Measurements from ENCODE around the gene CHAD. TPM values are rescaled to one million over a fixed set of nuclear protein-coding genes. Genes with fewer than 3 reads are reported as not detected.

CHAD gene
- total and polyA plus RNA-seq, 3 donors from 2014 or later = 0.79 to 2.9 (median 0.81) TPM

DNA sequence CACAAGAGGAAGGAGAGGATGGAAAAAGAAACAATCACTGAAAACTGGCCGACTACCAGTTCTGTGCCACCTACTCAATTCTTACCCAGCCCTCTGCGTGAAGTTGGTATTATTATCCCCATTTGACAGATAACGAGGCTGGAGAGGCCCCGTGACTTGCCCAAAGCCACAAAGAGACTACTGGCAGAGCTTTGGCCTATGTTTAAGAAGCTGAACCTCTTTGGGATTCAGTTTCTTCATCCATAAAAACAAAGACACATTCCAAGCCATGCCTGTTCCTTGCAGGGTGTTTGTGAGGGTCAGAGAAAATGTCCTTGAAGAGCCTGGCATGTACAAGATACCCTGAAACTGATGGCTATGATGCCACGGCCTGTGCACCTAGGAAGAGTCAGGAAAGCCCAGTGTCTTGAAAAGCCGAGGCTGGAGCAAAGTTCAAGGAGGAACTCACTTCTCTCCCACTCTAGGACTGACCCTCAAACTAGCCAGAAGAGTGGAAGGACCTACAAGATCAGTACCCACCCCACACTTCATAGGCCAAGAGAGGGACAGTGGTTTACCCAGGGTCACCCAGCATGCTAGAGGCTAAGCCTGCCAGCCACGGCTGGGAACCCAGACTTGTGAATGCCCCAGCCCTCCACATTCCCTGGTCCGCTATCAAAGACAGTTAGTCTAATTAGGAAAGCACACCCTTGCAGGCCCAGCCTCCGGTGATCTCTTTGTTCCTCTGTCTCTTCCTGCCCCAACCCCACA lies 44.3 kb downstream of the CHAD start:
- DNase-seq = no peak
- Histone ChIP-seq H3K27ac (no peak overlapping the region), H3K9me3 (no peaks in the 10 kb centered on the region), H3K27me3 (no peaks in the 10 kb centered on the region), H3K36me3 (ENCODE audit: low read depth, missing control alignments) (no peaks in the 10 kb centered on the region), H3K4me1 (peaks cover 25% of the 10 kb centered on the region), H3K4me3 (no peak overlapping the region)
- 65 to 68% methylated on average over 7 to 9 of the region's 9 CpGs for WGBS, 2 donors
- intact Hi-C loops (cut with DNase I; ENCODE audit: low total_unique reads) = no loop called here
- TF ChIP-seq CTCF (IDR thresholded peaks at IDR 0.05) (no peak), POLR2A (IDR thresholded peaks at IDR 0.05) (no peak)

GRCh38 chr17:50423553-50424159 lies 45.0 kb downstream of the CHAD start:
- H3K4me3 ChIP-seq = no peak overlapping the region
- no peaks in the 10 kb centered on the region for H3K36me3 ChIP-seq (ENCODE audit: low read depth, missing control alignments)
- TF ChIP-seq POLR2A (IDR thresholded peaks at IDR 0.05) (no peak), CTCF (IDR thresholded peaks at IDR 0.05) (no peak)
- DNase-seq = no peak
- intact Hi-C loops (cut with DNase I; ENCODE audit: low total_unique reads) = no loop called here
- no peaks in the 10 kb centered on the region for H3K27me3 ChIP-seq
- peaks cover 25% of the 10 kb centered on the region for H3K4me1 ChIP-seq
- H3K27ac ChIP-seq = no peak overlapping the region
- H3K9me3 ChIP-seq = no peaks in the 10 kb centered on the region
- 75 to 85% methylated on average over 6 of the region's 6 CpGs for WGBS, 2 donors

- H3K9me3 ChIP-seq = no peaks in the 10 kb centered on the region
- intact Hi-C loops (cut with DNase I; ENCODE audit: low total_unique reads) = no loop called here
- no peak for DNase-seq
- TF ChIP-seq POLR2A (IDR thresholded peaks at IDR 0.05) (no peak), CTCF (IDR thresholded peaks at IDR 0.05) (no peak)
- H3K36me3 ChIP-seq (ENCODE audit: low read depth, missing control alignments) = no peaks in the 10 kb centered on the region
- H3K27me3 ChIP-seq = no peaks in the 10 kb centered on the region
- H3K4me3 ChIP-seq = no peak overlapping the region
- WGBS, 2 donors = 86 to 97% methylated on average over 2 of the region's 2 CpGs
- no peak overlapping the region for H3K27ac ChIP-seq
- peaks cover 20% of the 10 kb centered on the region for H3K4me1 ChIP-seq
Observed at GRCh38 chr17:50422738-50423137, 45.9 kb downstream of the CHAD start.

GRCh38 chr17:50421308-50422051 lies 47.2 kb downstream of the CHAD start:
- DNase-seq = no peak
- intact Hi-C loops (cut with DNase I; ENCODE audit: low total_unique reads) = no loop called here
- no peak for TF ChIP-seq POLR2A (IDR thresholded peaks at IDR 0.05)
- TF ChIP-seq CTCF (IDR thresholded peaks at IDR 0.05) = no peak

More at GRCh38 chr17:50421308-50422051, 47.2 kb downstream of the CHAD start:
- Histone ChIP-seq H3K4me3 (no peak overlapping the region), H3K27ac (peak overlapping the region; percentile 51 to 68), H3K36me3 (ENCODE audit: low read depth, missing control alignments) (no peaks in the 10 kb centered on the region), H3K27me3 (no peaks in the 10 kb centered on the region), H3K9me3 (no peaks in the 10 kb centered on the region), H3K4me1 (peaks cover 9% of the 10 kb centered on the region)
- WGBS, 2 donors = 42% methylated on average over 3 of the region's 3 CpGs

Measured in testis (tissue), 3 donors.